Middle frontal gyrus (tissue), 1 donor: ENCODE data around the gene NDUFA7.
"Not testable (repeated sequence)": the region's sequence is repeated elsewhere in the genome, so short reads cannot be mapped to it uniquely, and the experiment has no call there.

Source experiments
- DNase-seq: peaks from one replicate; pipeline ENCODE4 v3.0.0-alpha.2; 2015; ENCODE audit warnings: low spot score; ENCODE audit errors: extremely low spot score

NDUFA7 gene

DNA sequence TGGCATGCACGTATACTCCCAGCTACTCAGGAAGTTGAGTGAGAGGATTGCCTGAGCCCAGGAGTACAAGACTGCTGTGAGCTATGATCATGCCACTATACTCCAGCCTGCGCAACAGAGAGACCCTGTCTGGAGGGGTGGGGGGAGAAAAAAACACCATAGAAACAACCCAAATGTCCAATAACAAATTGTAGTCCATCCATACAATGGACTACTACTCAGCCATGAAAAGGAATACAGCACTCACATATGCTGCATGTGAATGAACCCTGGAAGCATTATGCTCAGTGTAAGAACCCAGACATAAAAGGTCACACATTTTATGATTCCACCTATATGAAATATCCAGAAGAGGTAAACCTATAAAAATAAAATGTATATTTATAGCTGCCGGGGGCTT lies 55.3 kb downstream of the NDUFA7 start:
- DNase-seq = no peak

DNA sequence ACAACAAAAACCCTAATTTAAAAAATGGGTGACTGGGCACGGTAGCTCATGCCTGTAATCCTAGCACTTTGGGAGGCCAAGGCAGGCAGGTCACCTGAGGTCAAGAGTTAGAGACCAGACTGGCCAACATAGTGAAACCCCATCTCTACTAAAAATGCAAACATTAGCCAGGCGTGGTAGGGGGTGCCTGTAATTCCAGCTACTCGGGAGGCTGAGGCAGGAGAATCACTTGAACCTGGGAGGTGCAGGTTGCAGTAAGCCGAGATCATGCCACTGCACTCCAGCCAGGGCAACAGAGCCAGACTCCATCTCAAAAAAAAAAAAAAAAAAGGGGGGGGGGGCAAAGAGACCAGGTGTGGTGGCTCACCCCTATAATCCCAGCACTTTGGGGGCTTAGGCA lies 56.9 kb downstream of the NDUFA7 start:
- DNase-seq = not testable (repeated sequence)

DNA sequence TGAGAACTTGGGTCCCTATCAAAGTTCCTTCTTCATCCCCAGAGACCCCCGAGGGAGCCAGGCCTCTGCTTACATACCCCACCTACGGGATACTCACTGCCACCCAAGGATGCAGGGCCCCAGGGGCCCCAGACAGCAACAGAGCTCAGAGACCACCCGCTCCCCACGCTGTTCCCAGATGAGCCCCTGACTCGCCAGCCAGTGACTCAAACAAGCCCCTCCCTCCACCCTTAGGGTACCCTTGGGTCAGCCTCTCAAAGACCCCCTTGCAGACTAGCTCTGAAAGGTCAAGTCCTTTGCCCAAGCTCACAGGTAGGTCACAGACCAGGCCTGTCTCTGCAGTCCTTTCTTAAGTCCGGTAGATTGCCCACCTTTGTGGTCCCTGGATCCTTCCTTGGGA lies 58.7 kb downstream of the NDUFA7 start:
- DNase-seq = no peak

DNA sequence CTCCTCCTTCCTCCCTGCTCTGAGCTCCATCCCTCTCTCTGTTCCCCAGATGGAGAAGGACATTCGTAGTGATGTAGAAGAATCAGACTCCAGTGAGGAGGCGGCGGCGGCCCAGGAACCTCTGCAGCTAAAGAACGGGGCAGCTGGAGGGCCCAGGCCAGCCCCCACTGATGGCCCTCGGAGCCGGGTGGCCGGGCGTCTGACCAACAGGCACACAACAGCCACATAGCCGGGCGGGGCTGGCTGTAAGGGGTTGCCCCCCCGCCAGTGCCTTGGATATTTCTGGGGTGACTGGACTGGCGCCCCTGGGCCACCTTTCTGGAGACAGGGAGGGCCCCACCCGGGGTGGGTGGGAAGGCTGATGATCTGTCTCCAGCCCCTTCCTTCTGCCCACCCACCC lies 59.3 kb downstream of the NDUFA7 start:
- no peak for DNase-seq

DNA sequence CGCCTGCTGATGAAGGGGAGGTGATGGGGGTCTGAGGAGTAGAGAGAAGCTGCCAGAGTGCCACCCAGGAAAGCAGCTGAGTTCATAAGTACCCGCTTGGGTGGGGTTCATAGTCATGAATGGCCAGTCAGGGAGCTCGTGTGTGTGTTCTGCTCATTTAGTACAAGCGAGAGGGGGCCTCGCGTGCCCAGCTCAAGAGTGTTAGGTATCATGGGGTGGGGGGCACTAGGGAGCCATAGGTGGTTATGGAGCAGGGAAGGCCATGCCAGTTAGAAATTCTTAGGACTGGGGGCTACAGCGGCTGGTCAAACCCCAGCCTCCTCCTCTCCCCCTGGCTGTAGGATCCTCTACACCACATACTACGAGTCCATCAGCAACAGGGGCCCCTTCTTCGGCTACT lies 59.8 kb downstream of the NDUFA7 start:
- no peak for DNase-seq
